Measurements from ENCODE around the gene APLNR.

GRCh38 chr11:57283231-57283990, 46.4 kb upstream of the APLNR start:
- TF ChIP-seq TAF1 (IDR thresholded peaks at IDR 0.05; ENCODE audit: borderline replicate concordance, insufficient read depth, low read length), result no peak
- TF ChIP-seq POLR2AphosphoS5 (IDR thresholded peaks at IDR 0.05; ENCODE audit: low read depth, low read length), result no peak
